GM19328 (cell line): Measurements from ENCODE around the gene COL11A1.
"Not testable (repeated sequence)": the region's sequence is repeated elsewhere in the genome, so short reads cannot be mapped to it uniquely, and the experiment has no call there.

Experiments
- ATAC-seq: cut with Tn5 transposase; IDR thresholded peaks from one replicate; pipeline ENCODE4 v1.9.1; 2021; ENCODE audit warnings: mild to moderate bottlenecking, moderate library complexity; ENCODE audit not compliant: unreplicated experiment

Gene COL11A1

DNA sequence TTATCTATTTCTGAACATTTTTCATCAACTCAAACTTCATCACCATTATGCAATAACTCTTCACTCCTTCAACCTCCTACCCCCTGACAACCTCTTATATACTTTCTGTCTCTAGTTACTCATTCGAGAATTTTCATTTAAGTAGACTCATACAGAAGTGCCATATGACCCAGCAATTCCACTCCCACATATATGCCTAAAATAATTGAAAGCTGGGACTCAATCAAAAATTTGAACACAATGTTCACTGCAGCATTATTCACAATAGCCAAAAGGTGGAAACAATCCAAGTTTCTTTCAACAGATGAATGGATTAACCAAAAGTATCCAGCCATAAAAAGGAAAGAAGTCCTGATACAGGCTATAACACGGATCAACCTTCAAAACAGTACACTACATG, 24.1 kb downstream of the COL11A1 start:
- ATAC-seq: no peak

DNA sequence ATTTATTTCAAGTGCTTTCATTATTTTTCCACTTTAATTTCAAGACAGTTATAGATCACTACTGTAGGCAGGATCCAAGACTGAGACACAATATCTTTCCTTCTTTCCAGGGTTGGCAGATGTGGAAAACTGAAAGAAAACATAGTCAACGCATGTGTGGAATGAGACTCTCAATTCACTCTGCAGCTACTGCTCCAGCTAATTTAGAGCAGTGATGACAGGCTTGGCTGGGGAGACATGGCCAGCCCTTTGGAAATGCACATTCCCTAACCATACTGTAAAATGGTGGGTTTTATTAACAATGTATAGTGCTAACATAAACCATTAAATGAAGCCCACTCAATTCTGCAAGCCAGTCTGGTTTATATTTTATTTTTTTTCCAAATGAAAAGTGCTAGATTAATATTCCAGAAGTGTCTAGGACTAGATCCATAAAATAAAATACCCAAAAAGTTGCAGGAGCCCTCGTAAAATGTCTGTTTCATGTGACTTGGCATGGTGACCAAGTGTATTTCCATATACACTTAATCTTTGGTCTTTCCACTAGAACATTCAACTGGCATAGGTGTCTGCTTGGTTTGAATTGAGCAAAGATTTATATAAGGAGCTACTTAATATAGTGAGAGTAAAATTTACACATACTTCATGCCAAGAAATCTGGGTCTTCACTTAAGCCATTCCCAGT, 32.9 kb downstream of the COL11A1 start:
- no peak for ATAC-seq

DNA sequence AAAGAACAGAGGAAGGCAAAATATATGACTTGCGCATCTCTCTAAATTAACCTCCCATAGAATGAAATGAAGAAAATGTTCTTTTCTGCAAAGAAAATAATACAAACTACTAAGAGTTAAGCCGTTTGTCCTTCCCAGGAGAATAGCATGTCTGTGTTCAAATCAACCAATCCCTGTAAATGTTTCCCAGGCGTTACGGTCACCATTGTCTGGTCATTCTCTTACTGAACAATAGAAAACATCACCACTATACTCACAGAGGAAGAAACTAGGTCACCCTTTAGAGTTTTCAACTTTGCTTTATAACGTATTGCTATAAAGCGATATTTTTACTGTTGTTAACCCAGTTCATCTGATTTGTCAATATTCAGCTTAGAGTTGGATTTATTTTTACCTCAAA, 34.1 kb downstream of the COL11A1 start:
- ATAC-seq: no peak

DNA sequence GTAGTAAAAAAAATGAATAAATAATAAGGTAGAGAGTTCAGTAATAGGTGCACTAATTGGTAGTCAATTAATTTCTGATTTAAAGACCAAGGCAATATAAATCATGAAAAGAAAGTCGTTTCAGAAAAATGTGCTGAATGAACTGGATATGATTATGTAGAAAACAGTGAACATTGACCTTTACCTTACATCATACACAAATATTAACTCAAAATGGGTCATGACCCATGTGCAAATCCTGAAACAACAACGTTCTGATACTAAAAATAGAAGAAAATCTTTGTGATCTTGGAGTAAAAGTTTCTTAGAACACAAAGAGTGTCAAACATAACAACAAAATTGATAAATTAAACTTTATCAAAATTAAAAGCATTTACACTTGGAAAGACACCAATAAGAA, 39.1 kb downstream of the COL11A1 start:
- no peak for ATAC-seq

DNA sequence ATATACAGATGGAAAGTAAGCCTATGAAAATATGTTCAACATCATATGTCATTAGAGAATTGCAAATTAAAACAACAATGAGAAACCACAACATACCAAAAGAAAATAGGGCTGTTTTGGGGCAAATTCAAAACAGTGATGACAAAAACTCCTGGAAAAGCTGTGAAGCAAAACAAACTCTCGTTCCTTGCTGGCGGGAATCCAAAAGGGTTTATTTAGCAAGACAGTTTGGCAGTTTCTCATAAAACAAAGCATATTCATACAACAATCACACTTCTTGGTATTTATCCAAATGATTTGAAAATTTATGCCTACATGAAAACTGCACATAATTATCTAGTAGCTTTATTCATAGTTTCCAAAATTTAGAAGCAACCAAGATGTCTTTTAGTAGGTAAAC, 44.4 kb downstream of the COL11A1 start:
- ATAC-seq: no peak

DNA sequence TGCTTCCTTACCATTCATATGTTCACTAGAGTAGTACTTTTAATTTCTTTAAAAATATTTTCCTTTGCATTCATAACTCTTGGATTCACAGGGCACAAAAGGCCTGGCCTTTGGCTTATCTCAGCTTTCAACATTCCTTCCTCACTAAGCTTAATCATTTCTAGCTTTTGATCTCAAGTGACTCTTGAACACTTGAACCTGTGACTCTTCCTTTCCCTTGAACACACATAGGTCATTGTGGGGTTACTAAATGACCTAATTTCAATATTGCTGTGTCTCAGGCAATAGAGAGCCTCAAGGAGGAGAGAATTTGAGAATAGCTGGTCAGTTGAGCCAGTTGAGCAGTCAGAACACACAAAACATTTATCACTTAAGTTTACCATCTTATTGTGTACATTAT, 49.9 kb downstream of the COL11A1 start:
- ATAC-seq: no peak

DNA sequence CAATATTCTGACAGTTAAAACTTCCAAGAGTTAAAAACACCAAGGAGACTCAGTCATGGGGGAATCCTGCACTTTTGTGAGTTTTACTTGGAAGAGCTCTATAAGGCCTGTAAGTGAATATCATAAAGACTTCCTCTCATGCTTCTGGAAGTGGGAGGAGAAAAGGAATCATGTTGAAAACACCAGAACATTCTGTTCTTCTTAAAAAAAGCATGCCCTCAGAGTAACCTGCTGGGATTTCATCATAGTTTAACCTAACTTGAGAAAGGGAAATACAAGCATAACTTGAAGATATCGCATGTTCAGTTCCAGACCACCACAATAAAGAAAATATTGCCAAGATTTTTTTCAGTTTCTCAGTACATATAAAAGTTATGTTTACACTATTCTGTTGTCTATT, 51.9 kb downstream of the COL11A1 start:
- no peak for ATAC-seq

DNA sequence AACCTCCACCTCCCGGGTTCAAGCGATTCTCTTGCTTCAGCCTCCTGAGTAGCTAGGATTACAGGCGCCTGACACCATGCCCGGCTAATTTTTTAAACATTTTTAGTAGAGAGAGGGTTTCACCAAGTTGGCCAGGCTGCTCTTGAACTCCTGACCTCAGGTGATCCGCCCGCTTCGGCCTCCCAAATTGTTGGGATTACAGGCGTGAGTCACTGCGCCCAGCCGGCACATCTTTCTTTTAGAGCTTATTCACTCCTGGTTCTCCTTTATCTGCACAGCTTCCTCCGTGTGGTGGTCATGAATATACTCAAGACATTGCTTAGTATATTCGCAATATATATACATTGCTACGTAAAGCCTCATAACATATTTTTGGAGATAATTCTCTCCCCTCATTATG, 80.2 kb downstream of the COL11A1 start:
- ATAC-seq: not testable (repeated sequence)

DNA sequence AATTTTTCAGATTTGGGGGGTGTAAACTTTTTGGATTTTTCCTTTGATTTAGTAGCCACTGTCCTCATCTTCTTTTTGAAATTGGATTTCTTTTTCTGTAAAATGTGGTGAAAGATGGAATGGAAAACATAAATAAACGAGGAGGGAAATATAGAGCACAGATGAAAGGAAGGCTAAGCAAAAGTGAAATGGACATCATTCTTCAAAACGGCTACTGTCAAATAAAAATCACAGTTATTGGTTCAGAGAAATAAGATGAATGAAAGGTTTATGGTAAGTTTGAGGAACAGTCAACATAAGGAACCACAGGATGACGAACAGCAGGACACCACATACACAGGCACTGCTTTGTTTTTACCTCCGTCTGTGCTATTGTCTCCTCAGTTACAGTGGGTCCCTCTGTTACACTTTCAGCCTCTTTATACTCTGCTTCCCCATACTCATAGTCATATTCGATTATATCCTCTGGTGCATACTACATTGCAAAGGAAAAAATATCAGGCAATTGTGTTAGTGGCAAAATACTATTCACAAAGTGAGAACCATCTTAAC, 82.4 kb downstream of the COL11A1 start:
- no peak for ATAC-seq

DNA sequence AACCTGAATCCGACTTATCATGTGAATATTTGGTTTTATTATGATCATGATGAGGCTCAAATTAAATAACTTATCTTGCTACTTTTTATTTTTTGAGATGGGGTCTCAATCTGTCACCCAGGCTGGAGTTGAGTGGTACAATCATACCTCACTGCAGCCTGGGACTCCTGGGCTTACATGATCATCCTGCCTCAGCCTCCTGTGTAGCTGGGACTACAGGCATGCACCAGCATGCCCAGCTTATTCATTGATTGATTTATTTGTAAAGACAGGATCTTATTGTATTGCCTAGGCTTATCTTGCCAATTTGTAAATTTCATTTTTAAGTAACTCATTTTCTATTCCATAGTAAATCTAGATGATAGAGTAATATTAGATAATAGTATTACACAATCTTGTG, 84.3 kb downstream of the COL11A1 start:
- no peak for ATAC-seq

DNA sequence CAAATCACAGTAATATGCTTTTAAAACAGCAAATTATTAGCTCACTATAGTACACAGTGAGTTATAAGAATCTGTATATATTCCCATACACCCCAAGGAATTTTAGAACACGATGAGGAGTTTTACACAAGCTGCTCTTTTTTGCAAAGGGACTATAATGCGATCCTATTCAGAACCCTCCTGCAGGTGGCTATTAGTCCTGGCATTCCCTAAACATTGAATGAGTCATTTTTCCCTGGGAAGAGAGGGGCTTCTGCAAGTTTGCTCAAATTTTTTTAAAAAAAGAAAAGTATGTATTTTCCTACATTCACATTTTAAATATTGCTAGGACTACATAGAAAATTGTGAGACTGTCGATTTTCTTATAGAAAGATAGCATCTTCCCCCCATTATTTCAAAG, 106.3 kb downstream of the COL11A1 start:
- ATAC-seq: no peak

DNA sequence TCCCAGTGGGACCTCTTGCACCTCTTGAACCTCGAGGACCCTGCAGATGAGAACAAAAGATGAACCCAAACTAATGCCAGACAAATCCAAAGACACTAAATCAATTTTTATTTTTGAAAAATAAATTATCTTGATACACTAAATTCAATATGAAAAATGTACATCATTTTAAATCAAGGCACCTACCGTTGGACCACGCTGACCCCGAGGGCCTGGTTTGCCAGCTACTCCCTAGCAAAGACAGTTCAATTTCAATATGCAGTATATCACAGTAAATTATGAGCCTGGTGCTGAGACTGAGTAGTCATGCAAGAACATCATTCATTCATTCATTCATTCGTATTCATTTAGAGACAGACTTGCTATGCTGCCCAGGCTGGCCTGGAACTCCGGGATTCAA, 129.4 kb downstream of the COL11A1 start:
- no peak for ATAC-seq

DNA sequence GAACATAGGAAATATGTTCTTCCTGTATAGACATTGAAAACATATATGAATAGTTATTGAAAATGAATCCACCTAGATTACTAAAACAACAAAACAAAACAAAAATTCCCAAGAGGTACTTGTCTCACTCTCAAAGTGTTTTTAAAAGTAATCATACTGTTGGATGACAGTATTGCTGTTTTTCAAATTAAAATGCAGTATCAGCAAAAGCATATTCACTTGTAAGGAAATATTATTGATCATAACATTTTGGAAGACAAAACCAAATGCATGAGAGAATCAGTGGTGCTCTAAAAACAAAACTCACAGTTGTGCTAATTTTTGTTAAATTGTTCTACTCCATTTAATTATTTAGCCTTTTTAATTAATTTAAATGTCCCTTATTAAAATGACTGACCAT, 131.0 kb downstream of the COL11A1 start:
- ATAC-seq: no peak

DNA sequence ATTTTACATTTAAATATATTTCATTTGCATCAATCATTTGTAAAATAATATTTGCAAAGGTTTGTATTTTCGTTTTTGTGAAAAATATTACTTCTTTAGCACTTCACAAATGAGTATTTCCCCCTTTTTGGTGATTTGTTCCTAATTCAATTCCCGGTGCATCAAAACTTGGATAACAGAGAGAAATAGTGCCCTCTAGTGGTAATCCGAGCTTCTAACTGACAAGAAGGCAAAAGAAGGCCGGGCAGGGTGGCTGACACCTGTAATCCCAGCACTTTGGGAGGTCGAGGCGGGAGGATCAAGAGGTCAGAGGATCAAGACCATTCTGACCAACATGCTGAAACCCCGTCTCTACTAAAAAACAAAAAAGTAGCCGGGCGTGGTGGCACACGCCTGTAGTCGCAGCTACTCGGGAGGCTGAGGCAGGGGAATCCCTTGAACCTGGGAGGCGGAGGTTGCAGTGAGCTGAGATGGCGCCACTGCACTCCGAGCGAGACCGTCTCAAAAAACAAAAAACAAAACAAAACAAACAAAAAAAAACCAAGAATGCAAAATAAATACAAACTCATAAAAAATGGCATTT, 137.7 kb downstream of the COL11A1 start:
- ATAC-seq: no peak

DNA sequence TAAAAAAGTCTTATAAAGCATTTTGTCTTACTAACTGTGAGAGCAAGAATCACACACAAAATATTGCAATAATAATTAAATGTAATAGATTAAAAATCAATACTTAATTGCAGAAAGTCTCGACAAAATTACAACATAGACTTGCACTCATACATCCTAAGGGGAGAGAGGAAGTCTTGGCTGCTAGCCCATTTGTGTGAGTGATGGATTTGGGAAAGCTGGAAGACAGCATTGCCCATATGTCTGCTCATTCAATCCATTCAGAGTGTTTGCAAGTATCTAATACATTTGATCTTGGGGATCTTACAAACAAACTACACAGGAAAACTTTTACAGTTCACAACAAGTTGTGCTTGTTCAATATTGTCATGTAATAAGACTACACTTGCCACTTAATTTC, 140.5 kb downstream of the COL11A1 start:
- ATAC-seq: no peak

DNA sequence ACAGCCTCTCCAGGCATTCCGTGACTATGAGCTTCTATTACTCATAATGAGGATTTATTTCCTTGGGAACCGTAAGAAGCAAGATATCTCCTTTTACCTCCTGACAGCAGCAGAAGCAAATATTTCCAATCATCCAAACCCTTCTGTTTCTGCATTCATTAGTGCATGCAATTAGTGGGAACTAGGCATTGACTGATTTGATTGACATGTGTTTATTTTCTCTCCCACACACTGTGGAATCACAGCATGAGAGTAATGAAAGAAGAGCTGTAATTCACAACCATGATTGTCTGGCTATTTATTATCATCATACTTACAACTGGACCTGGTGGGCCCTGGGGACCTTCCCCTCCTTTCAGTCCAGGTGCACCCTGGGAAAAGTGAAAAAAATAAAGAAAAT, 146.8 kb downstream of the COL11A1 start:
- no peak for ATAC-seq

DNA sequence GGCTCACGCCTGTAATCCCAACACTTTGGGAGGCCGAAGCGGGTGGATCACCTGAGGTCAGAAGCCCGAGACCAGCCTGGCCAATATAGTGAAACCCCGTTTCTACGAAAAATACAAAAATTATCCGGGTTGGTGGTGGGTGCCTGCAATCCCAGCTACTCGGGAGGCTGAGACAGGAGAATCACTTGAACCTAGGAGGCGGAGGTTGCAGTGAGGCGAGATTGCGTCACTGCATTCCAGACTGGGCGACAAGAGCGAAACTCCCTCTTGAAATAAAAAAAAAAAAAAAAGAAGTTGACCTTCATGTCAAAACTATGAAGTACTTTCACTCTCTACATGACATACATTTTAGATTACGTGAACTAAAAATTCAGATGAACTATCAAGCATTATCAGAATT, 153.7 kb downstream of the COL11A1 start:
- no peak for ATAC-seq

DNA sequence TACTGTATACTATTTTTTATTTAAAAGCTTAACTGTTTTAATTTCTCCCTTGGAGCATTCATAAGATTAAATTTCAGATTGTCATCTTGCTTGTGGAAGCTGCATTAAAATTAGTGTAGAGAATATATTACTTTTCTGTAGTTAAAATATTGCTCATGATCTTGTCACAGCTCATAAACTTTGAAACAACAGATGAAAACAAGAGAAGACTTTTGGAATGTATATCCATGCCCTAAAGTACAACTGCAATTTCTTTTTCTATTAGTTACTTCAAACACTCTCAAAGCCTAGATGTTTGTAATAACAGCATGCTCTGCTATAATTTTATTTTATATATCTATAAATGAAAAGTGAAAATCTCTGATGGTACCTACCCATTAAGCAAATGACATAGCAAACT, 155.9 kb downstream of the COL11A1 start:
- no peak for ATAC-seq

DNA sequence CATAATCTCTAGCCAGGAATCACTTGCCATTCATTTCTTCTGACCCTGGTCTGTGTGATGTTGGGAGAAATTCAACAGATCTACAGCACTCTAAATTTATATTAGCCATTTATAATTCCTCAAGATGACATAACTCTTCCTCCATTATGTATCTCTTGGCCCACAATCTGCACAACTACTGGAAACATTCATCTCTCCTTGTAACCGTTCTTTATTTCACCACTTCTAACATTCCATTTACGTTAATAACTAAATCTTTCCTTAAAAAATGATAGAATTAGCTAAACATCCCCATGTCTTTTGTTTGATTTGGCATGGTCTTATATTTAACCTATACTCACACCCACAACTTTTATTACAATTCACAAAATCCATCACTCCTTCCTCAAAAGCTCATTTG, 166.0 kb downstream of the COL11A1 start:
- ATAC-seq: no peak

DNA sequence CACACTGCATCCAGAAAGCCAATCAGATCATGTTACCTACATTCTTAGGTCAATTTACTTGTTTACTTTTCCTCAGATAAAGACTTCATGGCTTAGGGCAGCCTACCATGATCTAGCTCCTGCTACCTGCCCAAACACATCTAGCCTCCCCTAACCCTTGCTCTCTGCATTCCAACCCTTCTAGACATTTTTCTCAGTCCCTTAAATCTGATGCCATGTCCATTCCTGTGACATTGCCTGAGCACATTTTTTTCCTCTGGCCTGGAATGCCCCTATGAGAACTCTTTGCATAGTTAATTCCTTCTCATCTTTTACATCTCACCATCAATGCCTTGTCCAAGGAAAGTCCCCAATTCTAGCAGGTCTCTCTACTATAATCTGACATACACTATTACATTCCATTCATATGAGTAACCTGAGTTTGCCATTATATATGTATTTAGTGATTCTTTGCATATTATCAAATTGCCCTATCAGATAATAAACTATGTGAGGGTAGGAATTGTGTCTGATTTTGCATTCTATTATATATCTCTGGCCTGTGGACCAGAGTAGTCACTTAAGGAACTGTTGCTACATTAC, 166.9 kb downstream of the COL11A1 start:
- no peak for ATAC-seq

DNA sequence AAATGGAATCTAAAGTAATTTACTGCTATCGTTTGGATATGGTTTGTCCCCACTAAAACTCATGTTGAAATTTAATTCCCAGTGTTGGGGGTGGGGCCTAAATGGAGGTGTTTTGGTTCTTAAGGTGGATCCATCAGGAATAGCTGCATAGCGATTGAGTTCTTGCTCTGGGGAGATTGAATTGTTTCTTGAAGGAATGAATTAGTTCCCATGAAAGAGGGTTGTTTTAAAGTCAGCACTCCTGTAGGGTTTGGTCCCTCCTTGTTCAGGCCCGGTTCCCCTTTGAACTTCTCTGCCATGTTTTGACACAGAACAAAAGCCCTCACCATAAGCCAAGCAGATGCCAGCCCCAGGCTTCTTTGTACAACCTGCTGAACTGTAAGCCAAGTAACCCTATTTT, 170.9 kb downstream of the COL11A1 start:
- ATAC-seq: no peak

DNA sequence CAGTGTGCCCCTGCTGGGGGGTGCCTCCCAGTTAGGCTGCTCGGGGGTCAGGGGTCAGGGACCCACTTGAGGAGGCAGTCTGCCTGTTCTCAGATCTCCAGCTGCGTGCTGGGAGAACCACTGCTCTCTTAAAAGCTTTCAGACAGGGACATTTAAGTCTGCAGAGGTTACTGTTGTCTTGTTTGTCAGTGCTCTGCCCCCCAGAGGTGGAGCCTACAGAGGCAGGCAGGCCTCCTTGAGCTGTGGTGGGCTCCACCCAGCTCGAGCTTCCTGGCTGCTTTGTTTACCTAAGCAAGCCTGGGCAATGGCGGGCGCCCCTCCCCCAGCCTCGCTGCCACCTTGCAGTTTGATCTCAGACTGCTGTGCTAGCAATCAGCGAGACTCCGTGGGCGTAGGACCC, 175.0 kb downstream of the COL11A1 start:
- ATAC-seq: not testable (repeated sequence)
